Mammary epithelial cell (primary cell): ENCODE measurements around the gene SPAG16.

Experiments
- CTCF ChIP-seq, 2 donors: IDR thresholded peaks in 1 of 2; conservative IDR thresholded peaks in 1 of 2; 2 replicates each; pipeline ENCODE4 v1.5.1; 2011 to 2012; ENCODE audit warnings: inconsistent platforms in 2 of 2, low read length in 2 of 2, mild to moderate bottlenecking in 2 of 2, control low read depth in 1 of 2, low read depth in 1 of 2; ENCODE audit not compliant: insufficient read depth in 1 of 2; ENCODE audit errors: extremely low read depth in 1 of 2
- EZH2 ChIP-seq: IDR thresholded peaks from 2 replicates; pipeline ENCODE4 v1.6.1; 2012; ENCODE audit warnings: low read length, inconsistent platforms, borderline replicate concordance

- TF ChIP-seq CTCF (conservative IDR thresholded peaks at IDR 0.05 in 1 of 2, IDR thresholded peaks at IDR 0.05 in 1 of 2; ENCODE audit: extremely low read depth in 1 of 2, insufficient read depth in 1 of 2, low read depth in 1 of 2, low read length in 2 of 2) (no peak), EZH2 (no peak)
Observed at GRCh38 chr2:213627835-213628460, 343.7 kb downstream of the SPAG16 start.
